Measurements from ENCODE around the gene GIGYF1. TPM values are rescaled to one million over a fixed set of nuclear protein-coding genes. Genes with fewer than 3 reads are reported as not detected.

Gene GIGYF1
- total RNA-seq, 3 donors from 2014 or later: 25.0 to 39.0 (median 34.8) TPM

DNA sequence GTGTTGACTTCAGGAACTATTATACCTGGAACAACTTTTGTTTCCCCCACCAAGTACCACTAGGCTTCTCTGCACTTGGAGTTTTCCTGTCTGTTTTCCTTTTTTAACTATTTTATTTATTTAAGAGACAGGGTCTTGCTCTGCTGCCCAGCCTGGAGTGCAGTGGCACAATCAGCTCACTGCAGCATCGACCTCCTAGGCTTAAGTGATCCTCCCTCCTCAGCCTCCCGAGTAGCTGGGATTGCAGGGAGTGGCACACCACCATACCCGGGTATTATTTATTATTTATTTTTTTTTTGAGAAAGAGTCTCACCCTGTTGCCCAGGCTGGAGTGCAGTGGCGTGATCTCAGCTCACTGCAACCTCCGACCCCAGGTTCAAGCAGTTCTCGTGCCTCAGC, 2.1 kb upstream of the GIGYF1 start:
- H3K9me3 ChIP-seq: no peaks in the 10 kb centered on the region
- no peak for DNase-seq (ENCODE audit: low spot score in 2 of 2)
- H3K36me3 ChIP-seq: no peaks in the 10 kb centered on the region
- H3K27ac ChIP-seq: no peak overlapping the region
- TF ChIP-seq POLR2A (IDR thresholded peaks at IDR 0.05): no peak
- TF ChIP-seq, protein P1, sequence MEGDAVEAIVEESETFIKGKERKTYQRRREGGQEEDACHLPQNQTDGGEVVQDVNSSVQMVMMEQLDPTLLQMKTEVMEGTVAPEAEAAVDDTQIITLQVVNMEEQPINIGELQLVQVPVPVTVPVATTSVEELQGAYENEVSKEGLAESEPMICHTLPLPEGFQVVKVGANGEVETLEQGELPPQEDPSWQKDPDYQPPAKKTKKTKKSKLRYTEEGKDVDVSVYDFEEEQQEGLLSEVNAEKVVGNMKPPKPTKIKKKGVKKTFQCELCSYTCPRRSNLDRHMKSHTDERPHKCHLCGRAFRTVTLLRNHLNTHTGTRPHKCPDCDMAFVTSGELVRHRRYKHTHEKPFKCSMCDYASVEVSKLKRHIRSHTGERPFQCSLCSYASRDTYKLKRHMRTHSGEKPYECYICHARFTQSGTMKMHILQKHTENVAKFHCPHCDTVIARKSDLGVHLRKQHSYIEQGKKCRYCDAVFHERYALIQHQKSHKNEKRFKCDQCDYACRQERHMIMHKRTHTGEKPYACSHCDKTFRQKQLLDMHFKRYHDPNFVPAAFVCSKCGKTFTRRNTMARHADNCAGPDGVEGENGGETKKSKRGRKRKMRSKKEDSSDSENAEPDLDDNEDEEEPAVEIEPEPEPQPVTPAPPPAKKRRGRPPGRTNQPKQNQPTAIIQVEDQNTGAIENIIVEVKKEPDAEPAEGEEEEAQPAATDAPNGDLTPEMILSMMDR (IDR thresholded peaks at IDR 0.05): no peak
- no peak for TF ChIP-seq POLR2AphosphoS5 (IDR thresholded peaks at IDR 0.05)
- H3K4me3 ChIP-seq: no peak overlapping the region
- H3K4me1 ChIP-seq: peaks cover 4 to 10% of the 10 kb centered on the region in 2 donors
- no peaks in the 10 kb centered on the region for H3K27me3 ChIP-seq
- intact Hi-C loops (cut with DNase I; ENCODE audit: low total_unique reads): no loop called here

DNA sequence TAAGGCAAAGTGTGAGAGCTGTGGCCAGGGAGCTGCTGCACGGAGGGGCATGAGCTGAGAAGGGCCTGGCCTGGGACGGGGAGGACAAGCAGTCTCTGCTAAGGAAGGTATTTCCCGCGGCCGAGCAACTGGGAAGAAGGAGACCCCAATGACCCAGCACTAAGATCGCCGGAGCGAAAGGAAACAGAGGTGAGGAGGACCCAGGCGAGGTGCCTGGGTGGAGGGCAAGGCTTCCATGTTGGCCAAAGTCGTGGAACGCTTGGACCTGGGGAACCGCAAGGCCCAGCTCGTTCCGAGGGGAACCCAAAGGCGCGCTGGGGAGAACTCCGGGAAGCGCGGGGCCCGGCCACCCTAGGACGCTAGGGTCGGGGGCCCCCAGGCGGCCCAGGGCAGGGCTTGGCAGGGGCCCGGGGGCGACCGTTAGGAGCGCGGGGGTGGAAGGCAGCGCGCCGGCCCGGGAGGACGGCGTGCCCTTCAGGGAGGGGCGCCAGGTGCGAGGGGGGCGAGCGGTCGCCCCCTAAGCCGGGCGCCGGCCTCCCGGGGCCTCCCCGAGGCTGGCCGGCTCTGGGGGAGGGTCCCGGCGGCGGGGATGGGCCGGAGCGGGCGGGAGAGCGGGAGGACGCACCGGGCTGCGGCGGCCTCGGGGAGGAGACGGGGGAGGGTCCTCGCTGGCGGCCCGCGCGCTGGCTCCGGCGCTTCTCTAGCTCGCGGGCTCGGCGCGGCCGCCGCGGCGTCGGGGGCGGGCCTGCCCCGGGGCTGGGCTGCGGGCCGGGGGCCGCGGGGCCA, 545 bp downstream of the GIGYF1 start:
- Histone ChIP-seq H3K27ac (peak overlapping the region; percentile 93 to 97), H3K9me3 (no peaks in the 10 kb centered on the region), H3K4me1 (peaks cover 4 to 14% of the 10 kb centered on the region in 2 donors), H3K4me3 (peak overlapping the region; percentile 95 to 100 (median 95)), H3K36me3 (no peaks in the 10 kb centered on the region), H3K27me3 (no peaks in the 10 kb centered on the region)
- peak in 1 of 2 donors; percentile 50 for DNase-seq (ENCODE audit: low spot score in 2 of 2)
- TF ChIP-seq POLR2AphosphoS5 (IDR thresholded peaks at IDR 0.05): no peak
- intact Hi-C loops (cut with DNase I; ENCODE audit: low total_unique reads): no loop called here

DNA sequence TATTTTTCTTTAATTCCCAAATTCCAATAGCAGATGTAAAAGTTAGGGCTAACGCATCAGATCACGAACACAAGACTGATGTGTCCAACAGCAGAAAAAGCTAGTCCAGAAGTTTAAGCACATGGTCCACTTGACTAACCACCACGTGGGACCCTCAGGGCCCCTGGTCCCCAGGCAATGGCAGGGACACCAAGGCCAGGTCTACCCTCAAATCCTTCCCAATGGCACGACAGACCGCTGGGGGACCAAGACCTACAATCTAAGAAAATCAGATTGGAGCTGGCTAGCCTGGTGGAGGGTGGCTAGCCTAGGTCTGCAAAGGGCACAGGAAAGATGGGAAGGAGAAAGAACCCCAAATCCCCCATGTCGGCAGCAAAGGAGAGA, 1.5 kb downstream of the GIGYF1 start:
- TF ChIP-seq, protein P1 (IDR thresholded peaks at IDR 0.05): no peak
- TF ChIP-seq POLR2AphosphoS5 (IDR thresholded peaks at IDR 0.05): no peak
- no peak for TF ChIP-seq POLR2A (IDR thresholded peaks at IDR 0.05)
- DNase-seq (ENCODE audit: low spot score in 2 of 2): no peak
- no peaks in the 10 kb centered on the region for H3K27me3 ChIP-seq
- peaks cover 4 to 14% of the 10 kb centered on the region in 2 donors for H3K4me1 ChIP-seq
- peak overlapping the region; percentile 95 to 100 (median 95) for H3K4me3 ChIP-seq
- no peaks in the 10 kb centered on the region for H3K9me3 ChIP-seq
- peak overlapping the region; percentile 93 to 97 for H3K27ac ChIP-seq
- intact Hi-C loops (cut with DNase I; ENCODE audit: low total_unique reads): no loop called here
- H3K36me3 ChIP-seq: no peaks in the 10 kb centered on the region

DNA sequence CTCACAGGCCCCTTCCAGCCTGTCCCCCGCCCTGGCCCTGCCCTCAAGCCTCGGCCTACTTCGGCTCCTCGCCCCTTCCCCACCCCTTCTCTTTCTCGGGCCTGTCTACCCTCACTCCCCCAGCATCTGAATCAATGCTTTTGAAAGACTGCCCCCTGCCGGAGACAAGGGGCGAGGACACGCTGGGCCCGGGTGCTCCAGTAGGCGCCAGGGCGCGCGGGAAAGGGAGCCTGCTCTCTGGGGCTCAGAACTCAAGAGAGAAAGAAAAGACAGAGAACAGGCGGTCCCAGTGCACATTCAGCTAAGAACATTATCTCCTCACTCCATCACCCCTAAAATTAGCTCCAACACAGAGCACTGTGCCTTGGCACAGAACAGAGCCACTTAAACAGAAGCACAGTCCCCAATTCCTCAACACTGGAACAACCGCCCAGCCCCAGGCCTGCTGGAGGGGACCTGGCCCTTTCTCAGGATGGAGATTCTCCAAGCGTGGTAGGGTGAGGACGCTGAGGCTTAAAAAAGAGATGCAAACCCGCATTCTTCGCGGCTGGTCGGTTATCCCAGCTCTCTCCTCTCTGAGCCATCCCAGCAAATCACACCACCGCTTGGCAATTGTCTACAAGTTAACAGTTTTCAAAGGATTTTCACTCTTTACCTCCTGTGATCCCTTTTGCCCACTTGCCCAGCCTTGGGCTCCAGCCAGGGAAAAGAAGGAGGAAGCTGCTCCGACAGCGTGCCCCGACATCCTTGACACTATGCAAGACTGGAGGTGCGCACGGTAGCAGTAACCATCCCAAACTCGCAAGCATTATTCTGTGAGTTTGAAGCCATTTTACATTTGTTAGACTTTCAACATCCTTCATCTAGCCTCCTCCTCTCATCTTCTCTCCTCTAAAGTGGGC, 2.1 kb downstream of the GIGYF1 start:
- H3K27ac ChIP-seq: peak overlapping the region; percentile 21 to 93
- no peaks in the 10 kb centered on the region for H3K27me3 ChIP-seq
- H3K9me3 ChIP-seq: no peaks in the 10 kb centered on the region
- H3K4me3 ChIP-seq: peak overlapping the region; percentile 95 to 100 (median 95)
- TF ChIP-seq, protein P1 (IDR thresholded peaks at IDR 0.05): peak; percentile 72 to 93 (median 83)
- no peak for TF ChIP-seq POLR2AphosphoS5 (IDR thresholded peaks at IDR 0.05)
- no peak for TF ChIP-seq POLR2A (IDR thresholded peaks at IDR 0.05)
- H3K36me3 ChIP-seq: peaks cover 4% of the 10 kb centered on the region
- intact Hi-C loops (cut with DNase I; ENCODE audit: low total_unique reads): no loop called here
- DNase-seq (ENCODE audit: low spot score in 2 of 2): peak; percentile 68 to 77
- peaks cover 4 to 14% of the 10 kb centered on the region in 2 donors for H3K4me1 ChIP-seq

DNA sequence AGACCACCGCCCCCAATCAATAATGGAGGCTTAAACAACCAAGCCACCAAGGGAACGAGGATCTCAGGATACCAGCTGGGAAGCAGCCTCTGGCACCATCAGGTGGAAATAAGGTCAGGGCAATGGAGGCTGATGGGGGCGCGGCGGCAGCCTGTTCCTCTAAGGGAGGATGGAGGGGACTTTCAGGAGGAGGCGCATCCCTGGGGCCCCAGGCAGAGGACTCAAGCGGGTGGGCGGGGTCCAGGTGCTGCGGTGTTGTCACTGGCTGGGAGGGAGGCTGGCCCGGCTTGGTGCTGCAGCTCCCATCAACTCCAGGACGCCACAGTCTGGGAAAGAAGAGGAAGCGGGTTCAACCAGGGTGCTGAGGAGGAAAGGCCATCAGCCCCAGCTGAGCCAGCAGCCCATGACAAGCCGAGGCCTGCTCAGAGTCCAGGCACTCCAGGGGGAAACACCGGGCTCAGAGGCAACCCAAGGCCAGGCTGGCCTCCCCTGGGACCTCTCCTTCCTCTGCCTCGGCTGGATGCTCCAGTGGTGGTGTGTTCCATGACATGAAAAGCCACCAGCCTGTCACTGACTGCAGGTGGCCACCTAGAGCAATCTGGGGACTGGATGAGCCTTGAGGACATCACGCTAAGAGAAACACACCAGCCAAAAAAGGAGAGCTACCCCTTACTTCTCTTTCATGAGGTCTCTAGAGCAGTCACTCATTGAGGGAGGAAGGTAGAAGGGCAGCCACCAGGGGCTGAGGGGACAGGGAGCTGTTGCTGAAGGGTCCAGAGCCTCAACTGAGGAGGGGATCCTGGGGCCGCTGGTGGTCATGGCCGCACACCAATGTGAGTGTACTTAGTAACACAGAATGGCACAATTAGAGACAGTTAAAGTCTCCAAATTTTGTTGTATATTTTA, 4.6 kb downstream of the GIGYF1 start:
- Histone ChIP-seq H3K9me3 (no peaks in the 10 kb centered on the region), H3K36me3 (peaks cover 9% of the 10 kb centered on the region), H3K27ac (peak overlapping the region in 1 of 2 donors; percentile 2), H3K27me3 (no peaks in the 10 kb centered on the region), H3K4me1 (peaks cover 4 to 14% of the 10 kb centered on the region in 2 donors), H3K4me3 (no peak overlapping the region)
- no peak for TF ChIP-seq POLR2A (IDR thresholded peaks at IDR 0.05)
- DNase-seq (ENCODE audit: low spot score in 2 of 2): no peak
- intact Hi-C loops (cut with DNase I; ENCODE audit: low total_unique reads): loop anchor here (5.0 to 10.0 kb wide), 2 partner anchors 115 to 212 kb away; partner anchors contain the start of genes SAP25 and TSC22D4

Data from breast epithelium (tissue), 4 donors.